Spleen (tissue), 7 donors: ENCODE data around the gene BEND7.

Experiments
- POLR2AphosphoS5 ChIP-seq, 3 donors: sonication (generic); formaldehyde crosslinking; IDR thresholded peaks; one replicate each; pipeline ENCODE4 v1.5.1; 2017; ENCODE audit warnings: antibody characterized with exemption in 3 of 3
- TF ChIP-seq, protein P1 (sequence below), 11 experiments: fragments of 200-600 bp in 7 of 11; fragments of 450-650 bp in 4 of 11; sonication (generic) in 4 of 11; IDR thresholded peaks in 8 of 11; conservative IDR thresholded peaks in 3 of 11; 1 replicate in 7 of 11; 2 replicates in 4 of 11; pipeline versions ENCODE4 v1.4.0 to v1.8.0; 2016 to 2021; ENCODE audit warnings: antibody characterized with exemption in 11 of 11, inconsistent platforms in 4 of 11, mild to moderate bottlenecking in 1 of 11
- donor health status: DM: no; HTN: no; CAD: no; lungs with moderate emphysema.
- donor health status: DM: no; HTN: no; CAD: no.
- donor health status: DM: no; HTN: no; CAD: no.

DNA sequence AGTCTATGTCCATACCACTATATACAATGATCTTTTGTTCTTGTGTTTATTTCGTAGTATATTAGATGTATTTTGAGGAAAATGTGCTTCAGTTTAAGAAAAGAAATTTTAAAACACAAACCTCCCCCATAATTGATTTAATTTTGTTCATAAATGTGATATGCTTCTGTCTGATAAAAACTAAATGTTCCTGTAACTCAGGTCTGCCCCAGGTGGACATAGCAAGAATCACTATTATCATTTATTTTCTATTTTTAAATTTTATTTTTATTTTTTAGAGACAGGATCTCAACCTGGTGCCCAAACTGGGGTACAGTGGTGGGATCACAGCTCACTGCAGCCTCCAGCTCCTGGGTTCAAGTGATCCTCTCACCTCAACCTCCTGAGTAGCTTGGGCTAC lies 43.2 kb downstream of the BEND7 start:
- no peak for TF ChIP-seq POLR2AphosphoS5 (IDR thresholded peaks at IDR 0.05)
- TF ChIP-seq, protein P1, sequence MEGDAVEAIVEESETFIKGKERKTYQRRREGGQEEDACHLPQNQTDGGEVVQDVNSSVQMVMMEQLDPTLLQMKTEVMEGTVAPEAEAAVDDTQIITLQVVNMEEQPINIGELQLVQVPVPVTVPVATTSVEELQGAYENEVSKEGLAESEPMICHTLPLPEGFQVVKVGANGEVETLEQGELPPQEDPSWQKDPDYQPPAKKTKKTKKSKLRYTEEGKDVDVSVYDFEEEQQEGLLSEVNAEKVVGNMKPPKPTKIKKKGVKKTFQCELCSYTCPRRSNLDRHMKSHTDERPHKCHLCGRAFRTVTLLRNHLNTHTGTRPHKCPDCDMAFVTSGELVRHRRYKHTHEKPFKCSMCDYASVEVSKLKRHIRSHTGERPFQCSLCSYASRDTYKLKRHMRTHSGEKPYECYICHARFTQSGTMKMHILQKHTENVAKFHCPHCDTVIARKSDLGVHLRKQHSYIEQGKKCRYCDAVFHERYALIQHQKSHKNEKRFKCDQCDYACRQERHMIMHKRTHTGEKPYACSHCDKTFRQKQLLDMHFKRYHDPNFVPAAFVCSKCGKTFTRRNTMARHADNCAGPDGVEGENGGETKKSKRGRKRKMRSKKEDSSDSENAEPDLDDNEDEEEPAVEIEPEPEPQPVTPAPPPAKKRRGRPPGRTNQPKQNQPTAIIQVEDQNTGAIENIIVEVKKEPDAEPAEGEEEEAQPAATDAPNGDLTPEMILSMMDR (IDR thresholded peaks at IDR 0.05 in 8 of 11, conservative IDR thresholded peaks at IDR 0.05 in 3 of 11), result no peak
